Measurements from ENCODE around the gene PTPN14. TPM values are rescaled to one million over a fixed set of nuclear protein-coding genes. Genes with fewer than 3 reads are reported as not detected.

Gene PTPN14
- total and polyA plus RNA-seq, 2 of the 8 experiments (the other 6 are each of a cell fraction or from before 2014, with no cell fraction given) = 14.4 to 93.6 TPM

GRCh38 chr1:214505134-214505533 is 46.3 kb downstream of the PTPN14 start:
- TF ChIP-seq MAFK (IDR thresholded peaks at IDR 0.05; ENCODE audit: low read depth, low read length) (no peak), CTCF (IDR thresholded peaks at IDR 0.05; ENCODE audit: control extremely low read depth in 1 of 3, insufficient read depth in 1 of 3, low read depth in 1 of 3, low read length in 3 of 3) (peak in 2 of 3 experiments; percentile 4 to 23; a peak in 1 of 4 replicates), MAX (IDR thresholded peaks at IDR 0.05) (no peak)
- 81% methylated on average over 8 of the region's 8 CpGs; no CpG with 5 or more reads in 1 of the 2 experiments for WGBS, 2 experiments (ENCODE audit: extremely low coverage in 1 of 2, insufficient coverage in 1 of 2, insufficient read length in 1 of 2, insufficient replicate concordance in 2 of 2, low coverage in 1 of 2, low lambda C conversion rate in 2 of 2, missing lambda C conversion rate in 1 of 2)
- CTCF ChIA-PET (ENCODE audit: partially characterized antibody) = interaction anchor here (0.7 to 2.1 kb wide), 8 partner anchors 32 to 291 kb away, joined by 3 to 8 read pairs (median 3); partner anchors contain the start of gene PTPN14
- peak overlapping the region; percentile 40; the same call in 1 of the 2 replicates for H2BK5ac ChIP-seq (ENCODE audit: low read depth, low read length)
- no peak overlapping the region for H4K91ac ChIP-seq (replicated peaks; ENCODE audit: insufficient read length, low read length)
- DNase-seq (ENCODE audit: low read depth in 1 of 2, low spot score in 2 of 2) (no peak), FAIRE-seq (no peak)
- H3K56ac ChIP-seq (replicated peaks; ENCODE audit: insufficient read length, low read depth, low read length) = no peak overlapping the region
- H4K5ac ChIP-seq (ENCODE audit: insufficient read length, low read depth, low read length) = no peak overlapping the region
- no peak overlapping the region for H3K4ac ChIP-seq (replicated peaks; ENCODE audit: insufficient read length, low read depth, low read length)
- peaks cover 5% of the 10 kb centered on the region; the same call in 1 of the 2 replicates for H3K79me1 ChIP-seq (ENCODE audit: low read depth, low read length)
- no peaks in the 10 kb centered on the region for H3K27me3 ChIP-seq (replicated peaks in 1 of 4; ENCODE audit: control insufficient read depth in 3 of 4, extremely low read depth in 1 of 4, insufficient read depth in 3 of 4, low read length in 3 of 4)
- no peak overlapping the region for H4K8ac ChIP-seq (ENCODE audit: extremely low read depth, insufficient read depth, low read length)
- peaks cover 5 to 9% of the 10 kb centered on the region in 2 experiments for H4K20me1 ChIP-seq (replicated peaks in 1 of 2; ENCODE audit: control insufficient read depth in 1 of 2, insufficient read depth in 2 of 2, low read length in 2 of 2)
- H2BK20ac ChIP-seq (ENCODE audit: low read length) = no peak overlapping the region; the same call in 1 of the 2 replicates
- H2BK12ac ChIP-seq (ENCODE audit: low read depth, low read length) = no peak overlapping the region
- no peak overlapping the region for H2BK120ac ChIP-seq (replicated peaks; ENCODE audit: low read depth, low read length)
- no peak overlapping the region for H3K4me3 ChIP-seq (ENCODE audit: extremely low read depth in 1 of 4, insufficient read depth in 2 of 4, low read depth in 3 of 4, low read length in 4 of 4)
- peaks cover 0 to 14% (median 8%) of the 10 kb centered on the region in 4 experiments; a peak in 4 of 7 replicates for H3K4me1 ChIP-seq (replicated peaks in 1 of 4; ENCODE audit: control insufficient read depth in 3 of 4, insufficient read depth in 4 of 4, low read length in 3 of 4)
- no peak overlapping the region for H3K9ac ChIP-seq (replicated peaks in 1 of 4; ENCODE audit: extremely low read depth in 1 of 4, low read depth in 3 of 4, low read length in 3 of 4)
- no peak overlapping the region for H2BK15ac ChIP-seq (ENCODE audit: low read length)
- H3K23me2 ChIP-seq (ENCODE audit: low read depth, low read length) = no peaks in the 10 kb centered on the region
- peaks cover 0 to 5% (median 2%) of the 10 kb centered on the region in 4 experiments; a peak in 4 of 8 replicates for H3K36me3 ChIP-seq (ENCODE audit: control insufficient read depth in 2 of 4, insufficient read depth in 4 of 4, low read length in 3 of 4)
- POLR2A ChIA-PET (ENCODE audit: partially characterized antibody) = interaction anchor here (1.4 to 1.8 kb wide), 2 partner anchors 47 to 77 kb away, joined by 3 to 4 read pairs; partner anchors contain the start of gene PTPN14
- no peak overlapping the region for H3K18ac ChIP-seq (ENCODE audit: extremely low read depth, low read length)
- H3K79me2 ChIP-seq (ENCODE audit: control insufficient read depth in 1 of 2, insufficient read depth in 2 of 2, low read length in 2 of 2) = peaks cover 0 to 84% of the 10 kb centered on the region in 2 experiments; a peak in 2 of 4 replicates
- no peak overlapping the region for H2AFZ ChIP-seq (ENCODE audit: low read length)
- no peak overlapping the region for H3K23ac ChIP-seq (ENCODE audit: insufficient read length)
- H3K9me3 ChIP-seq (ENCODE audit: insufficient read depth in 2 of 2, low read depth in 1 of 2, low read length in 1 of 2) = peaks cover 3 to 5% of the 10 kb centered on the region in 2 experiments
- H3K14ac ChIP-seq (ENCODE audit: insufficient read length) = no peak overlapping the region
- no peak overlapping the region; a peak in 1 of 4 replicates for H3K4me2 ChIP-seq (ENCODE audit: insufficient read depth in 1 of 2, low read depth in 2 of 2, low read length in 2 of 2)
- H3K27ac ChIP-seq (ENCODE audit: low read depth, low read length) = no peak overlapping the region
- no peak overlapping the region for H2AK5ac ChIP-seq (ENCODE audit: low read depth, low read length)
